Hindlimb muscle (tissue), 1 donor: ENCODE results near the gene TUBB3. TPM values are rescaled to one million over a fixed set of nuclear protein-coding genes. Genes with fewer than 3 reads are reported as not detected.
"Not testable (repeated sequence)": the region's sequence is repeated elsewhere in the genome, so short reads cannot be mapped to it uniquely, and the experiment has no call there.

ENCODE experiments used
- DNase-seq: peaks from one replicate; pipeline ENCODE4 v3.0.0-alpha.2; 2013
- polyA plus RNA-seq: library from polyadenylated mRNA; unstranded; fragments of 120-200 nt; gene quantifications from one replicate; pipeline ENCODE4 v1.2.1, GENCODE V29; 2013; ENCODE audit not compliant: insufficient read length

TUBB3 gene
- polyA plus RNA-seq, 1 donor = 7.2 TPM

DNA sequence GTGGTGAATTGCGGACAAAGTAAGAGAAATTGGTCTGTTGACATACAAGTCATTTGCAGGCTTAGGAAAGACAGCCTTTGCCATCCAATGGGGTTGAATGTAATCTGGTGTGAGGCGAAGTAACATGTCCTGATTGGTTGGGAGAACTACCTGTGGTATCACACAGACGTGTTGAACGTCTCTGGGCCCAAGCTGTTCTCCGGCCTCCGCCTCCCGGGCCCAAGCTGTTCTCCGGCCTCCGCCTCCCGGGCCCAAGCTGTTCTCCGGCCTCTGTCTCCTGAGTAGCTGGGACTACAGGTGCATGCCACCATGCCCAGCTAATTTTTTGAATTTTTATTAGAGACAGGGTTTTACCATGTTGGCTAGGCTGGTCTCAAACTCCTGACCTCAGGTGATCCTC, 44.9 kb downstream of the TUBB3 start:
- DNase-seq = not testable (repeated sequence)

DNA sequence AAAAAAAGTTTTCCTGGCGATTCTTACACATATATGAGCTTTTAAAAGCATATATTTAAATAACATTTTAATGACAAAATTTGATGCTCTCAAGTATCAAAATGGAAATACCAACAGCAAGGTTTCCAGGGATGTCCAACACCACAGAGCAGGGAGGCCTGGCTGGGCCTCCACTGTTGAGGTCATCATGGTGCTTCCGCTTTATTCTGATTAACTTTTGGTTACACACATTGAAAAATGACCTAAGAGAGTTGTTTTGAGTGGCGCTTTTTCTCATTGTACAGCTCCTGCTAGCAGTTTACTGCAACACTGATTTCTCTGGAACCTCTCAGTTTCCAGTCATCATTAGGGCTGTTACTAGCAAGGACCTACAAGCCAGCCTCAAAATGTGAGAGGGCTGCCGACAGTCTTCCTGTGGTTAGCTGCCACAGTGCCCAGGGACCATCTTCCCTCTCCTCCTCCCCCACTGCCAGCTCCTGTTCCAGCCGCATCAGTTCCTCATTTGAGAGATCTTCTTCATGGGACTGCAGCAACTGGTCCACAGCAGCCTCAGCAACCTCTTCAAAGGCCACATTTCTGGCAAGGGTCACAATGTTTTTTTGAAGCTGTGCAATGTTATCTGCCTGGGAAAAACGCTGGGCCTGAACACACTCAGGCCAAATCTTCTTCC, 46.7 kb downstream of the TUBB3 start:
- DNase-seq = no peak

DNA sequence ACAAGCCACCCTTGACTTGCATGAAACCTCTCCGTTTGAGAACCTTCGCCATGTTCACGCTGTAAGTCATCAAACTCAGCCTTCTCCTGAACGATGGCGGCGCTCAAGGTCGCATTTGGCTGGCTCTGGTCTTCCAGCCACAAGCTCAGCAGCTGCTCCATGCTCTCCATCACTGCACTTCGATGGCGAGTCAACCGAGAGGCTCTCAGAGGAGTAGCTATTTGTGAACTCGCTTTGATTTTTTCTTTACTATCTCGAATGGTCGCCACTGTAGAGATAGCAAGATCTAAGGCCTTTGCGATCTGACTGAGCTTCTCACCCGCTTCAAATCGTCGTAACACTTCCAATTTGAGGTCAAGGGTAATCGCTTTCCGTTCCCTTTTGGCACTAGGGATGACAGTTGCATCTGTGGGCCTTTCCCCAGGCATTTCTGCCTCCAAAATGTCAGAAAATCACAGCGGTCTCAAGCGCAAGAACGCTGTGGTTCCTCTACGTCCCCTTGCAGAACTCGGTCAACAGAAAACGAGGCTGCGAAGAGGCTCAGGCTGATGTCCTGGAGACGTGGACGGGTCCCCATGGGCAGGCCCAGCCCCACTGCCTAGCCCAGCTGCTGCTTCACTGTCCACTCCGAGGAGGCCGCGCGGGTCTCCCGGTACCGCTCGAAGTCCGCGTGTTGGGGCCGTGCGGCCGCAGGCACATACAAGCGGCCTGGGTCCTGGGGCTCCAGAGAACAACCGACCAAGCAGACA, 48.5 kb downstream of the TUBB3 start:
- no peak for DNase-seq

- DNase-seq = peak; percentile 95
Measured at GRCh38 chr16:89972244-89973234, 49.4 kb downstream of the TUBB3 start.

GRCh38 chr16:89973235-89973634, 50.1 kb downstream of the TUBB3 start:
- DNase-seq = no peak

DNA sequence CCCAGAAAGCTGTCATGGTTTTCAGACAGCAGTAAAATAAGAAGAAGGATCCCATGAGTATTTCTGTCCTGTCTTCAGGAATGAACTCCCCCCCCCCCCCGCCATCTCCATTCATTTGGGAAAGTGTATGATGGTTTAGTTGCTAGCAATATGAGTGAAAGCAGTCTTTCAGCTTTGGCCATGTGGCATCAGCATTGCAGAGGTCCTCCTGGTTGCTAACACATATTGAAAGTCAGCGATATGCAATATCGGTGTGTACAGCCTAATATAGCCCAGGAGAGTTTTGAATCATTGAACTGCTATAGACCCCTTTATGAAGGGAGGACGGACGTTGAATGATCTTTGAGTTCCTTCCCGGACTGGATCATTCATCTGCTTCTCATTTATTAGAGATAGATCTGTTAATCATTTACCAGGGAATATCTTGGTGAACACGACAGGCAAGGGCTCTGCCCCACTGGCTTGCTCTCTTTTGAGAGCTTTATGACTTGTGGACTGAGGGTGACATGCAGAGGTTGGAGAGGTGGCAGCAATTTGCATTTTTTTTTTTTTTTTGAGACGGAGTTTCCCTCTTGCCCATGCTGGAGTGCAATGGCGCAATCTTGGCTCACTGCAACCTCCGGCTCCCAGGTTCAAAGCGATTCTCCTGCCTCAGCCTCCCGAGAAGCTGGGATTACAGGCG, 50.7 kb downstream of the TUBB3 start:
- no peak for DNase-seq

DNA sequence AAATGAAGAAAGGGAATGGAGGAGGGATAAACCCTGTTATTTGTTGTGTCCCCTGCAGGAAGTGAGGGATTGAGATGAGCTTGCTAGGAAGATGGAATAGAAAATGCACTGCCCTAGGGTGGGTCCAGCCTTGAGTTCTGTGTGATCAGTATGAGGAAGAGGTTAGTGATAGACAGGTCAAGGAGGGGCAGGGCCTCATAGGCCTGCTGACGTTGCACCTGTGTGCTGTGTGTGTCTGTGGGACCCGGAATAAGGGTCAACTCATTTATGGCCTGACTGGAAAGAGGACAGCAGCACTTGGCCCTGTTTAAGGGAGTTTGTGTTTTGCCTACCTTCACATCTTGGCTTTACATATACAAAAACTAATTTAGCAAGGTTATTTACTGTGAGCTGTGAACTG, 51.7 kb downstream of the TUBB3 start:
- no peak for DNase-seq

GRCh38 chr16:89981414-89981813, 58.3 kb downstream of the TUBB3 start:
- no peak for DNase-seq

DNA sequence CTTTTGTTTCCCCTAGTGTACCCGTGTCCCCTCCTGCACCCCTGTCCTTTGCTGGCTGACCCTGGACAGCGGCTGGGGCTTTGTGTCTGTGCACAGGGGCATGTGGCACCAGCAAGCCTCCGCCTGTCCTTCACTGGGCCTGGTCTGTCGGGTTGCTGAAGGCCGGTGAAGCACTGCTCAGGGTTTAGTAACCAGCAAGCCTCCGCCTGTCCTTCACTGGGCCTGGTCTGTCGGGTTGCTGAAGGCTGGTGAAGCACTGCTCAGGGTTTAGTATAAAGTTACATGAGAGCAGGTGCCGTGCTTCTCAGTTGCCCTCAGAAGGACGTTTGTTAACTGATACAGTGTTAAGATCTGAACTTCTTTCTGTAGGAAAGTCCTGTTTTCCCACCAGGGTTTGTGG, 59.2 kb downstream of the TUBB3 start:
- DNase-seq = no peak

GRCh38 chr16:89983536-89983935, 60.4 kb downstream of the TUBB3 start:
- DNase-seq = no peak

DNA sequence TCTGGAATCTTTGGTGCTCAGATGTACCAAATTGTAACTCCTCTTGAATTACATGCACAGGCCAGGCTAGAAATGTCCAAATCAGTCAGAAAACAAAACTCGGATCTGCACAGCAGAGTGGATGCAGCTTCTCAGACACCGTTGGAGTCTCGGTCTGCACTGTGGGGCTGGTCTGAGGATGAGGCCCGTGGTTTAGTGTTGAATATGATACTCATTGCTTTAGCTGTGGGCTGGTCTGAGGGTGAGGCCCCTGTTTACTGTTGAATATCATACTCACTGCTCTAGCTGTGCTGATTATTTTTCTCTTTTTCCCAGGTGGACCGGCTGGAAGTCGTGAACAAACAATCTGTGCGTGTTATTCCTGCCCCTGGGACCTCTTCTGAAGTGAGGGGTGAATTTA, 61.1 kb downstream of the TUBB3 start:
- DNase-seq = no peak

DNA sequence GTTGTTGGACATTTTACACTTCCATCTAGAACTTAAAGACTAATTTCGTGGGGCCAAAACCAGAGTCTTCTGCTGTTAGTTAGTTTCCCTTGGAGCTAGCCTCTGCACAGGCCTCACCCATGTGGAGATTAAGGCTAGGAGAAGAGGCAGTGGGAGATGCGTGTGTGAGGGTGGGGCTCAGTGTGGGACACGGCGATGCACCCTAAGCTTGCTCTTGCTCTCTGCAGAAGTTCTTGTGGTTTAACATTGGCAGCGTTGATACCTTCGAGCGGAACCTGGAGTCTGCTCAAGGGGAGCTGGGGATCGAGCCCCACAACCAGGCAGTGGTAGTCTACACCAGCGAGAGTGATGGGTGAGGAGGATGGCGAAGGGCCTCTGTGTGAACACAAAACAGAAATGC, 62.1 kb downstream of the TUBB3 start:
- DNase-seq = no peak

Other genes with a start within 250 kb of the TUBB3 start
- 65.0 TPM for gene CDK10, start 236.7 kb upstream of the TUBB3 start, polyA plus RNA-seq
- gene SPATA2L, start 221.6 kb upstream of the TUBB3 start, polyA plus RNA-seq = 2.3 TPM
- gene VPS9D1, start 202.4 kb upstream of the TUBB3 start, polyA plus RNA-seq = 14.2 TPM
- gene ZNF276, start 201.8 kb upstream of the TUBB3 start, polyA plus RNA-seq = 25.5 TPM
- gene FANCA, start 106.7 kb upstream of the TUBB3 start, polyA plus RNA-seq = 16.6 TPM
- 3.1 TPM for gene SPIRE2, start 94.9 kb upstream of the TUBB3 start, polyA plus RNA-seq
- gene TCF25, start 49.8 kb upstream of the TUBB3 start, polyA plus RNA-seq = 115 TPM
- 2.6 TPM for gene MC1R, start 4.5 kb upstream of the TUBB3 start, polyA plus RNA-seq
- gene DEF8, start 25.4 kb downstream of the TUBB3 start, polyA plus RNA-seq = 31.3 TPM
- gene DBNDD1, start 96.1 kb downstream of the TUBB3 start, polyA plus RNA-seq = 16.1 TPM
- gene PRDM7, start 154.0 kb downstream of the TUBB3 start, polyA plus RNA-seq = not detected